HG02610 (cell line): ENCODE measurements around the gene CNNM4.

Experiments
- ATAC-seq: cut with Tn5 transposase; IDR thresholded peaks from one replicate; pipeline ENCODE4 v1.9.1; 2021; ENCODE audit warnings: mild to moderate bottlenecking, moderate library complexity; ENCODE audit not compliant: unreplicated experiment

CNNM4 gene

DNA sequence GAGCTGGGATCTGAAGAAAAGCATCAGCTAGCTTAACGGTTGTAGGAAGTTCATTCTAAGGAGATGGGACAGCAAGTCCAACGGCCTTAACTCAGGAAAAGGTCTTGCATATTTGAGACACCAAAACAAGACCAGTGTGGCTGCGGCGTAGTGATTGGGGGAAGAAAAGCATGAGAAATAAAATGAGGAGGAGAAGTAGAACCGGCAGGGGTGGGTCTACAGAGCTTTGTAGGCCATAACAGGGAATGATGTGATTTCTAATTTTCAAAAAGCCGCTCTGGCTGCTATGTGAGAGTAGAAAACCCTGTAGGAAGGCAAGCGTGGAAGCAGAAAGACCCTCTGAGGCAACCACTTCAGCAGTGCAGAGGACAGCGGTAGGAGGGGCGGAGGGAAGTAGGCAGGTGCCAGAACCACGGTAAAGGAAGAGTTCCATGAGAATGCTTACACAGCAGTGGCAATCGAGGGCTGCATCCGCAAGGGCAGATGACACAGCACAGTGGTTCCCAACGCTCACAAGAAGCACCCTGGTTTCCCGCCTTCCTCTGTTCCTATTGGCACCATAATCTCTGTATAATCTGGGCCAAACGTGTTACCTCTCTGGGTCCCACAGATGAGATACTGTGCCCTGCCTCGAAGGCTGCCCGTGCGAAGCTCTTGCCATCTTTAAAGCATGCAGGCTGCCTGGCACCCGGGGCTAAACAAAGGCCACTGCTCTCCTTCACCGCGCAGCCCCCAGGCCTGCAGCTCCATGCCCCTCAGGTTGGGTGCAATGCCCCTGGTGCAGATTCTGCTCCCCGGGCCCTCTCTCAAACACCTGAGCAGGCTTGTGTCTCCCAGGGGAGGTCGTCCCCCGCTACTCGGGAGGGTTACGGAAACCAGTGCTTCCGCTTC is 96.3 kb downstream of the CNNM4 start:
- ATAC-seq: peak; percentile 11

DNA sequence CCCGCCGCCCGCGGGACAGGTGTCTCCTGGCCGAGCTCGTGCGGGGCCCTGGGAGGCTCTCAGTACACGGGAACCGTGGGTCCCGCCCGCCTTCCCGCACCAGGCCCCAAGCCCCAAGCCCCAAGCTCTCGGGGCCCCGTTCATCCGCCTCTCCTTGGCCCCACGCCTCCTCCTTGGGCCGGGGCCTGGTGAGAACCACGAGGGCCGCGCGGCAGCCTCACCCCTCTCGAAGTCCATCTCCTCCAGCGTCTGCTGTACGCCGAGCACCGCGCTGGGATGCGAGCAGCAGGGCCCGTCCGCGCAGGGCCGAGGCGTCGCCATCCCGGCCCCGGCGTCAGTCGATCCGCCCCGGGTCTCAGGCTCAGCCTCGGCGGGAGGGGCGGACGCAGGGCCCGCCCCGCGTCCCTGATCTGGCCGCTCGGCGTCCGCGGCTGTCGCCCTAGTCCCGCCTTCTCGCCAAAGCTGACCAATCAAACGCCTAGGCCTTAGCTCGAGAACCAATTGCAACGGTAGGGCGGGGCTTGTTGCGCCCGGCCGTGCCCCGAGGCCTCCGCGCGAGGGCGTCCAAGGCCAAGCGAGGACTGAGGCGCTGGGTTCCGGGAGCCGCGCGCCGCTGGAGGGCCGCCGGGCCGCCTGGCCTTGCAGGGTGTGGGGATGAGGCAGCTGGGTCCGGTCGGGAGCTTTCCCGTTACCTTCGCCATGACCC is 97.1 kb downstream of the CNNM4 start, which contains the start of gene ANKRD39:
Gene ANKRD39 (minus strand): TSS at position 350 of the 706 bp plus-strand sequence. CDS start 29 bp downstream, at position 321.
- ATAC-seq: peak; percentile 96

DNA sequence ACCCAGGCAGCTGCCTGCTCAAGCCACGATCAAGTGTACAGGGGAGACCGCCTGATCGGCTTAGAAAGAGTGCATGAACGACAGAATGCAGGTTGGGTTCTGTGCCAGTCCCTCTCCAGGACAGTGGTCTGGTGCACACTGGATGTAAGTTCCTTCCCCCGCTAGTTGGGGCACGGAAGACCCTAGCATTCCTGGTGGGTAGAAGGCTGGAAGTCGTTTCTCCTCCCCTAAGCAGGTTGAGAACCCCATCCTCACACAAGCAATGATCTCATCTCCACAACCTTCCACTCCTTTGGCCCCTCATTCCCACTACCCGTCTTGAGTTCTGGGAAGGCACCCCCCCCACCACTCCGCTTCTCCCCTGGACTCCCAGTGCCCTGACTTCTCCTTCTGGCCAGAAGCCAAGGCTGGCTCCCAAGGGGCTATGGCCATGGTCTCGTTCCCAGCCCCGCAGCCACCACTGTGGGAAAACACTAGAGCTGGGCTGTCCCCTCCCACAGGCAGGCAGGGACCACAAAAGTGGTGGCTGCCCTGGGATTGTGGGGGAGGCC is 98.5 kb downstream of the CNNM4 start:
- no peak for ATAC-seq

DNA sequence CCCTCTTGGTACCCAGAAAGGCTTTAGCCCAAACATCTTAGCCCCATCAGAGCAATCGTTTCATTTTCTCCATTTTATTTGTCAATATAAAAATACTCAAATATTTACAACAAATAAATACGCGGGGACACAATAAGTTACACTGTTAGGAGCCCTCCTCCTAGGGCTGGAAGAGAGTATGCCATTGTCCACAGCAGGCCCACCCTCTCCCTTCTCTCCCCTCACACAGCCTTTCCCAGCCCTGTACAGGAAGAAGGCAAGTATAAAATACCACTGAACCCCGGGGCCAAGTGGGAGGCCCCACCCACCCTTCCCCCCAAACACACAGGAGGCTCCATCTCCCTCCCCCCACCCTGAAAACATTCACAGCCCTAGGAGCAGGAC is 99.0 kb downstream of the CNNM4 start:
- ATAC-seq: no peak

DNA sequence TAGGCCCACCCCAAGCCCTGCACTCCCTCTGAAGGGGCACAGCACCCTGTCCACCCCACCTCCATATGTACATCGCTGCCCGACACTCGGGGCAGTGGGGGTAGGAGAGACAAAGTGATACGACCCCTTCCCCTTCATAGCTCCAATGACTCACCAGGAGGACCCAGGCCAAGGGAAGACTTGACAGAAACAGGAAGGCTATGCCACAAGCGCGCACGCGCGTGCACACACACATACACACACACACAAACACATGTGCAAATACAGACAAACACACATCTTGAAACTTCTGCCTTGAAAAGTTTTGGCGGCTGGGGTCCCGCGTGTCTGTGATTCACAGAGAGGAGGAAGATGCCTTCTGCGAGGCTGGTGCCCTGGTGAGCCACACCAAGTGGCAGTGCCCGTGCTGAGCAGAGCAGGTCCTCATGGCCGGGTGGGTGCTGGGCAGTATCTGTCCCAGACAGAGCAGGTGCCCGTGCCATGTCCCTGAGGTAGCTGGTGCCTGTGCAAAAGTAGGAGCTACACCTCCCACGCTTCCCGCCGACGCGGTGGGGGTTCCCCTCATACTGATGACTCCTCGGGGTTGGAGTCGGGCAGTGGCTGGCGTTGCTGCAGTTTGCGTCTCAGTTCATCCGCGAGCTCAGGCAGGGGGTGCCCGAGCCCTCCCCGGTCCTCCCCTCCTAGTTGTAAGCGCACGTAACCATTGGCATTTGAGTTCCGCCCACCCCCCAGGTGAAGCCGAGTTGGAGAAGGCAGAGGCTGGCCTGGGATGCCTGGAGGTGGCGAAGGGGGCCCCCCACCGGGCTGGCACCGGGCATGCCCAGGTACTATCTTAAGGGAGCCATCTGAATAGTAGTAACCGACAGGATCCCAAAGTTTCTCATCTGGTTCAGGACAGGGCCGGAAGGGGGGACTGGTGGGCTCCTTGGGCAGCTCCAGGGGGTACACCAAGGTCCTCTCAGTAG is 99.6 kb downstream of the CNNM4 start:
- ATAC-seq: no peak

DNA sequence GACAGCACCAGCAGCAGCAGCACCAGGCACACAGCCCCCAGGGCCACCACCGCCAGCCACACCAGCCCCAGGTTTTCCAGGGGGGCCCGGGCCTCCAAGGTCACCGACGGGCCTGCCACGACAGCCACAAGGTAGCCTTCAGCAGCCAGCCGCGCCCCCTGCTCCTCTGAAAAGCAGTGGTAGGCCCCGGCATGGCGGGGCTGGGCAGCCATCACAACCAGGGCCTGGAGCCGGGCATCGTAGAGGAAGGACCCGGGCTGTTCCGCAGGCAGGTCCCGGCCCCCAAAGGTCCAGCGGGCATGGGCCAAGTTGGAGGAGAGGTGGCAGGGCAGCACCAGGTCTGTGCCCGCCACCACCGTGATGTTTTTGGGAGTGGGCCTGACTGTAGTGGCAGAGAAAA is 100.4 kb downstream of the CNNM4 start:
- no peak for ATAC-seq
